ENCODE measurements around the gene TBC1D7.

- TF ChIP-seq EP300 (IDR thresholded peaks at IDR 0.05) (no peak), CTCF (IDR thresholded peaks at IDR 0.05) (no peak), POLR2A (IDR thresholded peaks at IDR 0.05; ENCODE audit: low read depth) (no peak)
Observed at GRCh38 chr6:13303668-13304017, 24.7 kb downstream of the TBC1D7 start.

All from esophagus muscularis mucosa (tissue), 4 donors.